ENCODE results near the gene ZBTB7B. TPM values are rescaled to one million over a fixed set of nuclear protein-coding genes. Genes with fewer than 3 reads are reported as not detected.

Gene ZBTB7B
- polyA plus RNA-seq, 2 of the 4 experiments (the other 2 are of a cell fraction): 20.5 to 30.7 TPM

GRCh38 chr1:154968731-154969130 is 33.9 kb upstream of the ZBTB7B start:
- 100% methylated on average over 1 of the region's 3 CpGs for WGBS (ENCODE audit: missing lambda C conversion rate)
- CTCF ChIA-PET: no interaction called here
- ATAC-seq (no peak), FAIRE-seq (no peak), DNase-seq (ENCODE audit: low read depth in 1 of 2, low spot score in 1 of 2) (no peak)
- POLR2A ChIA-PET: no interaction called here
- Histone ChIP-seq H3K4me2 (peak overlapping the region; percentile 99), H3K27ac (peak overlapping the region; percentile 98 to 100), H3K4me1 (peaks cover 41% of the 10 kb centered on the region), H3K9me3 (no peaks in the 10 kb centered on the region), H3K4me3 (peak overlapping the region; percentile 65)
- TF ChIP-seq FOXS1 (CRISPR knock-in tag; IDR thresholded peaks at IDR 0.05) (no peak), HDAC2 (IDR thresholded peaks at IDR 0.05) (no peak), RCOR1 (IDR thresholded peaks at IDR 0.05; ENCODE audit: low read depth, low read length) (no peak), POLR2A (IDR thresholded peaks at IDR 0.05; ENCODE audit: low read length) (no peak), ZFP36 (IDR thresholded peaks at IDR 0.05; ENCODE audit: borderline replicate concordance, partially characterized antibody) (no peak), ZNF302 (CRISPR knock-in tag; IDR thresholded peaks at IDR 0.05) (no peak), MAFK (IDR thresholded peaks at IDR 0.05; ENCODE audit: partially characterized antibody) (no peak), TP53 (CRISPR knock-in tag; IDR thresholded peaks at IDR 0.05) (no peak), CEBPB (IDR thresholded peaks at IDR 0.05) (no peak), RNF2 (IDR thresholded peaks at IDR 0.05; ENCODE audit: borderline replicate concordance, low read depth) (no peak), POLR2AphosphoS2 (conservative IDR thresholded peaks at IDR 0.05; ENCODE audit: low read length) (no peak)
- TF ChIP-seq, protein P1, sequence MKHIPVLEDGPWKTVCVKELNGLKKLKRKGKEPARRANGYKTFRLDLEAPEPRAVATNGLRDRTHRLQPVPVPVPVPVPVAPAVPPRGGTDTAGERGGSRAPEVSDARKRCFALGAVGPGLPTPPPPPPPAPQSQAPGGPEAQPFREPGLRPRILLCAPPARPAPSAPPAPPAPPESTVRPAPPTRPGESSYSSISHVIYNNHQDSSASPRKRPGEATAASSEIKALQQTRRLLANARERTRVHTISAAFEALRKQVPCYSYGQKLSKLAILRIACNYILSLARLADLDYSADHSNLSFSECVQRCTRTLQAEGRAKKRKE (CRISPR knock-in tag; IDR thresholded peaks at IDR 0.05; ENCODE audit: low read depth): no peak

DNA sequence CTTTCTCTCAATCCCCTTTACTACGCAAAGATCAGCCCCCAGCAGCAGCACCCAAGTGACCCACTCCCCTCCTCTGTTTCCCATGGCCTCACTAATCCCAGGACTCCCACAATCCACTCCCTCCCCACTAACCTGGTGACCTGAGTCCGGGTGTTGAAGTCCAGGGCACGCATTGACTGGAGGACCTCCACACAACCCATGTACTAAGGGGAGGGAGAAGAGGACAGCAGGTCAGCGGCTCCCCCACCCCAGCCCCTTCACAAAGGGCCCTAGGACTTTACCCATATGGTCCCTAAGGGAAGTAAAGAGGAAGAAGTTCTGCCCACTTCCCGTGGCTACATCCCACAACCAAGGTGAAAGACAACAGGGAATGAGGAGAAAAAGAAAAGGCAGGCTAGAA is 33.4 kb upstream of the ZBTB7B start:
- ATAC-seq: no peak
- no peak for DNase-seq (ENCODE audit: low read depth in 1 of 2, low spot score in 1 of 2)
- WGBS (ENCODE audit: missing lambda C conversion rate): 27% methylated on average over 4 of the region's 5 CpGs
- peaks cover 41% of the 10 kb centered on the region for H3K4me1 ChIP-seq
- H3K4me2 ChIP-seq: peak overlapping the region; percentile 99
- TF ChIP-seq POLR2AphosphoS2 (conservative IDR thresholded peaks at IDR 0.05; ENCODE audit: low read length) (no peak), KDM5A (IDR thresholded peaks at IDR 0.05) (no peak), FOSB (CRISPR knock-in tag; IDR thresholded peaks at IDR 0.05) (no peak), KDM1A (IDR thresholded peaks at IDR 0.05; ENCODE audit: low read depth) (no peak), EP300 (IDR thresholded peaks at IDR 0.05) (no peak), ZC3H11A (IDR thresholded peaks at IDR 0.05) (no peak), HEYL (CRISPR knock-in tag; IDR thresholded peaks at IDR 0.05) (no peak), HOXB13 (CRISPR knock-in tag; IDR thresholded peaks at IDR 0.05; ENCODE audit: low read depth) (no peak), CEBPB (IDR thresholded peaks at IDR 0.05) (no peak), EHF (CRISPR knock-in tag; IDR thresholded peaks at IDR 0.05) (no peak), RARB (CRISPR knock-in tag; IDR thresholded peaks at IDR 0.05) (no peak), ZNF302 (CRISPR knock-in tag; IDR thresholded peaks at IDR 0.05) (no peak), RFX5 (IDR thresholded peaks at IDR 0.05) (no peak), JUN (IDR thresholded peaks at IDR 0.05) (no peak), PHF8 (IDR thresholded peaks at IDR 0.05; ENCODE audit: borderline replicate concordance, low read depth) (no peak)
- TF ChIP-seq, protein P2, sequence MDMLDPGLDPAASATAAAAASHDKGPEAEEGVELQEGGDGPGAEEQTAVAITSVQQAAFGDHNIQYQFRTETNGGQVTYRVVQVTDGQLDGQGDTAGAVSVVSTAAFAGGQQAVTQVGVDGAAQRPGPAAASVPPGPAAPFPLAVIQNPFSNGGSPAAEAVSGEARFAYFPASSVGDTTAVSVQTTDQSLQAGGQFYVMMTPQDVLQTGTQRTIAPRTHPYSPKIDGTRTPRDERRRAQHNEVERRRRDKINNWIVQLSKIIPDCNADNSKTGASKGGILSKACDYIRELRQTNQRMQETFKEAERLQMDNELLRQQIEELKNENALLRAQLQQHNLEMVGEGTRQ (IDR thresholded peaks at IDR 0.05): no peak
- TF ChIP-seq, protein P1 (CRISPR knock-in tag; IDR thresholded peaks at IDR 0.05; ENCODE audit: low read depth): no peak
- TF ChIP-seq, protein P3, sequence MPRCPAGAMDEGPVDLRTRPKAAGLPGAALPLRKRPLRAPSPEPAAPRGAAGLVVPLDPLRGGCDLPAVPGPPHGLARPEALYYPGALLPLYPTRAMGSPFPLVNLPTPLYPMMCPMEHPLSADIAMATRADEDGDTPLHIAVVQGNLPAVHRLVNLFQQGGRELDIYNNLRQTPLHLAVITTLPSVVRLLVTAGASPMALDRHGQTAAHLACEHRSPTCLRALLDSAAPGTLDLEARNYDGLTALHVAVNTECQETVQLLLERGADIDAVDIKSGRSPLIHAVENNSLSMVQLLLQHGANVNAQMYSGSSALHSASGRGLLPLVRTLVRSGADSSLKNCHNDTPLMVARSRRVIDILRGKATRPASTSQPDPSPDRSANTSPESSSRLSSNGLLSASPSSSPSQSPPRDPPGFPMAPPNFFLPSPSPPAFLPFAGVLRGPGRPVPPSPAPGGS (IDR thresholded peaks at IDR 0.05): no peak
- ChIA-PET CTCF (no interaction called here), POLR2A (interaction anchor here (0.9 to 2.2 kb wide), 3 partner anchors 33 to 88 kb away, joined by 3 to 11 read pairs (median 7); partner anchors contain the start of gene PMVK)
- peak overlapping the region; percentile 98 to 100 for H3K27ac ChIP-seq
- no peaks in the 10 kb centered on the region for H3K9me3 ChIP-seq
- H3K4me3 ChIP-seq: peak overlapping the region; percentile 65
- no peak for FAIRE-seq

All from A549 (cell line).